ENCODE data around the gene CACNG7. TPM values are rescaled to one million over a fixed set of nuclear protein-coding genes. Genes with fewer than 3 reads are reported as not detected.
A peak's percentile ranks its signal among the peaks of the same experiment; 100 is the strongest.

The CACNG7 gene
- total and polyA plus RNA-seq, 4 donors = not detected

DNA sequence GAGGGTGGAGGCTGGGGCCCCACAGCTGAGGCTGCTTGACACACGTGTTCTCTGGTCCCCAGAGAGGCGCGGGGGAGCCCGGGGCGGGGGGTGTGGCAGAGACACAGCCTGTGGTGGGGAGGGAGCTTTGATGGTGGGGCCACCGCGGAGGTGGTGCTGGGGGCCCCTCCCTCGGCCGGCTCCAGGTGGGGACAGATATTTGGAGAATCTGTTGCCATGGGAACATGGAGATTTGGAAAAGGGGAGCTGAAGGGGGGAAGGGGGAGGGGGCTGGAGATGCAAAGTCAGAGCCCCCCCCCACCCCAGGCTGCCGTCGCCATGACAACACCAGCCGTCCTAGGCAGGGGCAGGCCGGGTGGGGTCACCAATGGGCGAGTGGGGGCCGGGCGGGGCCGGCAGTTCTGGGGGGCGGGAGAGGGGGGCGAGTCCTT lies 25.8 kb upstream of the CACNG7 start:
- intact Hi-C loops (cut with DNase I) = no loop called here
- ATAC-seq (ENCODE audit: low FRiP score) (no peak), DNase-seq (peak in 1 of 2 donors; percentile 79)
- Histone ChIP-seq H3K27ac (ENCODE audit: low read depth in 1 of 2, low read length in 2 of 2) (no peak overlapping the region), H3K4me1 (ENCODE audit: control insufficient read depth in 1 of 2, insufficient read depth in 2 of 2, low read length in 2 of 2) (peaks cover 0 to 3% of the 10 kb centered on the region in 2 donors), H3K4me3 (ENCODE audit: low read length in 2 of 2) (no peak overlapping the region), H3K9me3 (ENCODE audit: control insufficient read depth, low read length) (no peaks in the 10 kb centered on the region), H3K27me3 (ENCODE audit: control insufficient read depth in 1 of 2, insufficient read depth in 2 of 2, low read length in 1 of 2) (no peaks in the 10 kb centered on the region), H3K36me3 (ENCODE audit: control insufficient read depth in 1 of 2, insufficient read depth in 2 of 2, low read length in 1 of 2) (no peaks in the 10 kb centered on the region)
- 1% methylated on average over 13 to 19 of the region's 19 CpGs for WGBS, 2 donors

DNA sequence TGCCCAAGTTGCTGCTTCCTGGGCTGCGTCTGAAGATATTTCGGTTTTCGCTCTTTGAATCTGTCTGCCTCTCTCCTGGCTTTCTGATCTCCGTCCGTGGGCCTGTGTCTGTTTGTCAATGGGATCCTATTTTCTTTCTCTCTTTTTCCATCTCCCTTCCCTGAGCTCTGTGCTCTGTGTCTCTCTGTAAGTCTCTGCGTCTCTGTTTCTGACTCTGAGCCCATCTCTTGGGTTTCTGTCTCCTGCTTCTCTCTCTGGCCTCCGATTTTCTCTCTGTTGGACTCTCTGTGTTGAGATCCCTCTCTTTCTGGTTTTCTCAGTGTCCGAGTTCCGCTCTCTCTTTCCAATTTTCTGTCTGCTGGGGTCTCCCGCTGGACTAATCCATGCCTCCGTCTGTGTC lies 25.3 kb upstream of the CACNG7 start:
- H3K27me3 ChIP-seq (ENCODE audit: control insufficient read depth in 1 of 2, insufficient read depth in 2 of 2, low read length in 1 of 2) = no peaks in the 10 kb centered on the region
- no peak for ATAC-seq (ENCODE audit: low FRiP score)

DNA sequence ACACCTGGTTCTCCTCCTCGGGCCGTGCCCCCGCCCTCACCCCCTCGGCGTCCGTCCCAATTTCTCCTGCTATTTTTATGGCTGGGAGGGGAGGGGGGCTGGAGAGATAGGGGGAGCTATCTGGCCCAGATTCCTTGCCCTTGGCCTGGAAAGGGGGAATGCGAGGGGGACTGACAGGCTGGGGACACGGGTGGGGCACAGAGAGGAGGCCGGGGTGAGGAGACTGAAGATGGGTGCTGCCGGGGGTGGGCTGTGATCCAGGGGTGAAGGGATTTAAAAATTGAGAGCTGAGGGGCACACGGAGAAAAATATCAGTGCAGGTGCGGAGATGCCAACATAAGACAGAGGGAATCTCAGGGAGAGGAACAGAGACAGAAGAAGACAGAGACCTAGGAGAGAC lies 24.8 kb upstream of the CACNG7 start:
- ATAC-seq (ENCODE audit: low FRiP score) (no peak), DNase-seq (no peak)
- H3K27ac ChIP-seq (ENCODE audit: low read depth in 1 of 2, low read length in 2 of 2) = no peak overlapping the region
- H3K4me3 ChIP-seq (ENCODE audit: low read length in 2 of 2) = no peak overlapping the region
- H3K36me3 ChIP-seq (ENCODE audit: control insufficient read depth in 1 of 2, insufficient read depth in 2 of 2, low read length in 1 of 2) = no peaks in the 10 kb centered on the region
- intact Hi-C loops (cut with DNase I) = no loop called here
- 28 to 29% methylated on average over 12 of the region's 12 CpGs for WGBS, 2 donors
- H3K4me1 ChIP-seq (ENCODE audit: control insufficient read depth in 1 of 2, insufficient read depth in 2 of 2, low read length in 2 of 2) = peaks cover 0 to 3% of the 10 kb centered on the region in 2 donors
- no peaks in the 10 kb centered on the region for H3K27me3 ChIP-seq (ENCODE audit: control insufficient read depth in 1 of 2, insufficient read depth in 2 of 2, low read length in 1 of 2)
- H3K9me3 ChIP-seq (ENCODE audit: control insufficient read depth, low read length) = no peaks in the 10 kb centered on the region

More for the DNA sequence above, 25.3 kb upstream of the CACNG7 start:
- Histone ChIP-seq H3K27ac (ENCODE audit: low read depth in 1 of 2, low read length in 2 of 2) (no peak overlapping the region), H3K36me3 (ENCODE audit: control insufficient read depth in 1 of 2, insufficient read depth in 2 of 2, low read length in 1 of 2) (no peaks in the 10 kb centered on the region), H3K4me3 (ENCODE audit: low read length in 2 of 2) (no peak overlapping the region), H3K9me3 (ENCODE audit: control insufficient read depth, low read length) (no peaks in the 10 kb centered on the region), H3K4me1 (ENCODE audit: control insufficient read depth in 1 of 2, insufficient read depth in 2 of 2, low read length in 2 of 2) (peaks cover 0 to 3% of the 10 kb centered on the region in 2 donors)
- no peak for DNase-seq
- intact Hi-C loops (cut with DNase I) = no loop called here
- WGBS, 2 donors = 10 to 15% methylated on average over 11 of the region's 11 CpGs

DNA sequence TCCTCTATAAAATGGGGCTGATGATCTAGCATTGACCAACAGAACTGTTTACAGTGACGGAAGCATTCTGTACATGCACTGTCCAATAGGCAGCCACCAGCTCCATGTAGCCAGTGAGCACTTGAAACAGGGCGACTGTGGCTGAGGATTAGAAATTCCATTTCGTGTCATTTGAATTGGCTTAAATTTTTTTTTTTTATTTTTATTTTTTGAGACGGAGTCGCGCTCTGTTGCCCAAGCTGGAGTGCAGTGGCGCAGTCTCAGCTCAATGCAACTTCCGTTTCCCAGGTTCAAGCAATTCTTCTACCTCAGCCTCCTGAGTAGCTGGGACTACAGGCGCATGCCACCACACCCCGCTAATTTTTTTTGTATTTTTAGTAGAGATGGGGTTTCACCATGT lies 24.0 kb upstream of the CACNG7 start:
- intact Hi-C loops (cut with DNase I) = no loop called here
- Histone ChIP-seq H3K4me3 (ENCODE audit: low read length in 2 of 2) (no peak overlapping the region), H3K4me1 (ENCODE audit: control insufficient read depth in 1 of 2, insufficient read depth in 2 of 2, low read length in 2 of 2) (peaks cover 0 to 3% of the 10 kb centered on the region in 2 donors), H3K27ac (ENCODE audit: low read depth in 1 of 2, low read length in 2 of 2) (no peak overlapping the region), H3K36me3 (ENCODE audit: control insufficient read depth in 1 of 2, insufficient read depth in 2 of 2, low read length in 1 of 2) (no peaks in the 10 kb centered on the region), H3K27me3 (ENCODE audit: control insufficient read depth in 1 of 2, insufficient read depth in 2 of 2, low read length in 1 of 2) (no peaks in the 10 kb centered on the region), H3K9me3 (ENCODE audit: control insufficient read depth, low read length) (no peaks in the 10 kb centered on the region)
- WGBS, 2 donors = 90 to 92% methylated on average over 10 of the region's 10 CpGs
- ATAC-seq (ENCODE audit: low FRiP score) (no peak), DNase-seq (no peak)

DNA sequence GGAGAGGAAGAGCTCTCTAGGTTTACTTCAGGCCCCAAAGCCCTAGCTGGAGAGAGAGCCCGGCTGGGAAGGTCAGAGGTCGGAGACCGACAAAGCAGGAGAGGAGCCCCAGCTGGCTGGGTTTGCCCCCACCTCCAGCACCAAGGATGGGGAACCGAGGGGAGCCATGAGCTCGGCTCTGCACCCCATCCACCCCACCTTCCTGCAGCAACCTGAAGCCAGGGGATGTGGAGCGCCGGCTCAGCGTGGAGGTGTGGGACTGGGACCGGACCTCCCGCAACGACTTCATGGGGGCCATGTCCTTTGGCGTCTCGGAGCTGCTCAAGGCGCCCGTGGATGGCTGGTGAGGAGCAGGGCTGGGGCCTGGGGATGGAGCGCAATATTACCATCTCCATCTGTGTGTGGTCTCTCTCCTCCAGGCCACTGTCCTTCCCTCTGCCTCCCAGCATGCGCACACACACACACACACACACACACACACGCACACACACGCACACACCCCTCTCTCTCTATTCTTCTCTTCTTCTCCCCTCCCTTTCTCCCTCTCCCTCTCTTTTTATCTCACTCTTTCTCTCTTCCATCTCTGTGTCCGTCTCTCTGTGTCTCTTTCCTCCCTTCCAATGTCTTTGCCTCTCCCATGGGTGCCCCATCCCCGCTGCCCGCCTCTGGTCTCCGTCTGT lies 16.6 kb upstream of the CACNG7 start:
- DNase-seq = no peak
- Histone ChIP-seq H3K4me1 (ENCODE audit: control insufficient read depth in 1 of 2, insufficient read depth in 2 of 2, low read length in 2 of 2) (no peaks in the 10 kb centered on the region), H3K4me3 (ENCODE audit: low read length in 2 of 2) (no peak overlapping the region), H3K27ac (ENCODE audit: low read depth in 1 of 2, low read length in 2 of 2) (no peak overlapping the region), H3K9me3 (ENCODE audit: control insufficient read depth, low read length) (no peaks in the 10 kb centered on the region), H3K36me3 (ENCODE audit: control insufficient read depth in 1 of 2, insufficient read depth in 2 of 2, low read length in 1 of 2) (no peaks in the 10 kb centered on the region), H3K27me3 (ENCODE audit: control insufficient read depth in 1 of 2, insufficient read depth in 2 of 2, low read length in 1 of 2) (peaks cover 0 to 1% of the 10 kb centered on the region in 2 donors)
- 69 to 72% methylated on average over 21 to 23 of the region's 23 CpGs for WGBS, 2 donors
- intact Hi-C loops (cut with DNase I) = no loop called here
- ATAC-seq (ENCODE audit: low FRiP score) = no peak

DNA sequence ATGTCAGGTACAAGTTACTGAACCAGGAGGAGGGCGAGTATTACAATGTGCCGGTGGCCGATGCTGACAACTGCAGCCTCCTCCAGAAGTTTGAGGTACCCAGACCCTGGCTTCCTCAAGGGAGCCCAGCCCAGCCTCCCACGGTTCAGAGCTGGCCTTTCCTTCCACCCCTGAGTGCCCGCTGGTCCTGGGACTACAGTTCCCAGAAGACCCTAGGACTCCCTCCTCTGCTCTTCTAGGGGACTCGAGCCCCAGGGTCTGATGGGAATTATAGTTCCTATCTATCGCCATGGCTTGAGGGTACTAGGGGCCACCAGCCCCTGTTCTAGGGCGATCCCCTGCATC lies 16.1 kb upstream of the CACNG7 start:
- Histone ChIP-seq H3K27me3 (ENCODE audit: control insufficient read depth in 1 of 2, insufficient read depth in 2 of 2, low read length in 1 of 2) (peaks cover 0 to 1% of the 10 kb centered on the region in 2 donors), H3K9me3 (ENCODE audit: control insufficient read depth, low read length) (no peaks in the 10 kb centered on the region), H3K4me1 (ENCODE audit: control insufficient read depth in 1 of 2, insufficient read depth in 2 of 2, low read length in 2 of 2) (no peaks in the 10 kb centered on the region), H3K27ac (ENCODE audit: low read depth in 1 of 2, low read length in 2 of 2) (no peak overlapping the region), H3K36me3 (ENCODE audit: control insufficient read depth in 1 of 2, insufficient read depth in 2 of 2, low read length in 1 of 2) (no peaks in the 10 kb centered on the region), H3K4me3 (ENCODE audit: low read length in 2 of 2) (no peak overlapping the region)
- ATAC-seq (ENCODE audit: low FRiP score) (no peak), DNase-seq (no peak)
- intact Hi-C loops (cut with DNase I) = no loop called here
- whole genome bisulfite sequencing, 2 donors = 54 to 61% methylated on average over 8 of the region's 8 CpGs

DNA sequence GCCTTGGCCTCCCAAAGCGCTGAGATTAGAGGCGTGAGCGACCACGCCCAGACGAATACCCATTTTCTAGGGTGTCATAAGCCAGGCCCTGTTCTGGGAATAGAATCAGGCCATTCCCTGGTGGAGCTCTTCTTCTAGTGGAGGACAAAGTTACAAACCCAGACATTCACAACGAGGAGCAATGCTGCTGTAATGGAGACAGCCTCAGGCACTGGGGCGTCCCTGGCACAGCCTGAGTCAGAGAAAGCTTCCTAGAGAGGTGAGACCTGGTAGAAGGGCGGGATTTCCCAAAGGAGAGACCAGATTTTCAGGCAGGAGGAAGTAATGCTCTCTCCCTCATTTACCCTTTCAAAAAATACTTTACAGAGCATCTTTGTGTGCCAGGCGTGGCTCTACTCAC lies 14.4 kb upstream of the CACNG7 start:
- no peaks in the 10 kb centered on the region for H3K4me1 ChIP-seq (ENCODE audit: control insufficient read depth in 1 of 2, insufficient read depth in 2 of 2, low read length in 2 of 2)
- H3K9me3 ChIP-seq (ENCODE audit: control insufficient read depth, low read length) = no peaks in the 10 kb centered on the region
- H3K4me3 ChIP-seq (ENCODE audit: low read length in 2 of 2) = no peak overlapping the region
- intact Hi-C loops (cut with DNase I) = no loop called here
- no peaks in the 10 kb centered on the region for H3K36me3 ChIP-seq (ENCODE audit: control insufficient read depth in 1 of 2, insufficient read depth in 2 of 2, low read length in 1 of 2)
- no peak for ATAC-seq (ENCODE audit: low FRiP score)
- peaks cover 0 to 1% of the 10 kb centered on the region in 2 donors for H3K27me3 ChIP-seq (ENCODE audit: control insufficient read depth in 1 of 2, insufficient read depth in 2 of 2, low read length in 1 of 2)
- no peak overlapping the region for H3K27ac ChIP-seq (ENCODE audit: low read depth in 1 of 2, low read length in 2 of 2)
- WGBS, 2 donors = 77 to 80% methylated on average over 9 of the region's 9 CpGs
- DNase-seq = no peak

DNA sequence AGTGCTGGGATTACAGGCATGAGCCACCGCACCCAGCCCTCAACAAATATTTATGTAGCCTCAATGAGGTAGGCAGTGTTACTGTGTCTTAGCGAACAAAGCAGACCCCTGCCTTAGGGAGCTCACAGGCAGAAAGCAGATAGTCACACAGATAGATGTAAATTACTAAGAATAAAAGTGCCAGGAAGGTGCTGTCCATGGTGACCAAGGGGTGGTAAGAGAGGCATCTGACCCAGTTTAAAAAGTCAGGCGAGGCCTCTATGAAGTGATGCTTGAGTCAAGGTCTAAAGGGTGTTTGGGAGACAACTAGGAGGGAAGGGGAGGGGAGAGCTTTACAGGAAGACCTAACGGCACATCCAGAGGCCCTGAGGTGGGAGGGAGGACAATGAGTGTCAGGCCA lies 12.4 kb upstream of the CACNG7 start:
- intact Hi-C loops (cut with DNase I) = no loop called here
- H3K27me3 ChIP-seq (ENCODE audit: control insufficient read depth in 1 of 2, insufficient read depth in 2 of 2, low read length in 1 of 2) = peaks cover 0 to 1% of the 10 kb centered on the region in 2 donors
- no peak overlapping the region for H3K27ac ChIP-seq (ENCODE audit: low read depth in 1 of 2, low read length in 2 of 2)
- DNase-seq = no peak
- WGBS, 2 donors = 51 to 55% methylated on average over 4 of the region's 4 CpGs
- H3K4me3 ChIP-seq (ENCODE audit: low read length in 2 of 2) = no peak overlapping the region
- ATAC-seq (ENCODE audit: low FRiP score) = no peak
- no peaks in the 10 kb centered on the region for H3K9me3 ChIP-seq (ENCODE audit: control insufficient read depth, low read length)
- no peaks in the 10 kb centered on the region for H3K4me1 ChIP-seq (ENCODE audit: control insufficient read depth in 1 of 2, insufficient read depth in 2 of 2, low read length in 2 of 2)
- no peaks in the 10 kb centered on the region for H3K36me3 ChIP-seq (ENCODE audit: control insufficient read depth in 1 of 2, insufficient read depth in 2 of 2, low read length in 1 of 2)

DNA sequence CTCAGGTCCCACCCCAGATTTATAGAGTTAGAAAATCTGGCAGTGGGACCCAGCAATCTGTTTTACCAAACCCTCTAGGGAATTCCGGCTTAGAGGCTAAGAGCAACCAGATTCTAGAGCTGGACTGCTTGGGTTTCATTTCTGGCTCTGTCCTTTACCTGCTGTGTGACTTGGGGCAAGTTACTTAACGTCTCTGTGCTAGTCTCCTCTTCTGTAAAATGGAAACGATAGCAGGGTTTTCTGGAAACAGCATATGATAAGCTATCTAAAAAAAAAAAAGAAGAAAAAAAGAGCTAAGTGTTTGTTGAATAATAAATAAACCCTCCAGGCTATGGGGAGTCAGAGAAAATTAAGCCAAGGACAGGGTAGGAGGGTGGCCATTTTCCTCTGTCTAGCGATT lies 11.6 kb upstream of the CACNG7 start:
- intact Hi-C loops (cut with DNase I) = no loop called here
- no peak for DNase-seq
- no peaks in the 10 kb centered on the region for H3K4me1 ChIP-seq (ENCODE audit: control insufficient read depth in 1 of 2, insufficient read depth in 2 of 2, low read length in 2 of 2)
- H3K9me3 ChIP-seq (ENCODE audit: control insufficient read depth, low read length) = no peaks in the 10 kb centered on the region
- 56 to 57% methylated on average over 4 of the region's 4 CpGs for WGBS, 2 donors
- no peak for ATAC-seq (ENCODE audit: low FRiP score)
- no peaks in the 10 kb centered on the region for H3K36me3 ChIP-seq (ENCODE audit: control insufficient read depth in 1 of 2, insufficient read depth in 2 of 2, low read length in 1 of 2)
- no peak overlapping the region for H3K4me3 ChIP-seq (ENCODE audit: low read length in 2 of 2)
- no peaks in the 10 kb centered on the region for H3K27me3 ChIP-seq (ENCODE audit: control insufficient read depth in 1 of 2, insufficient read depth in 2 of 2, low read length in 1 of 2)
- H3K27ac ChIP-seq (ENCODE audit: low read depth in 1 of 2, low read length in 2 of 2) = no peak overlapping the region

All from aorta (tissue), 5 donors.